NCI-H446 (cell line): Measurements from ENCODE around the gene NDUFV3.
"Not testable (repeated sequence)": the region's sequence is repeated elsewhere in the genome, so short reads cannot be mapped to it uniquely, and the experiment has no call there.

Experiments
- DNase-seq, 2 experiments: peaks; one replicate each; lab custom pipeline; 2025; lab: John Stamatoyannopoulos, UW

Gene NDUFV3

DNA sequence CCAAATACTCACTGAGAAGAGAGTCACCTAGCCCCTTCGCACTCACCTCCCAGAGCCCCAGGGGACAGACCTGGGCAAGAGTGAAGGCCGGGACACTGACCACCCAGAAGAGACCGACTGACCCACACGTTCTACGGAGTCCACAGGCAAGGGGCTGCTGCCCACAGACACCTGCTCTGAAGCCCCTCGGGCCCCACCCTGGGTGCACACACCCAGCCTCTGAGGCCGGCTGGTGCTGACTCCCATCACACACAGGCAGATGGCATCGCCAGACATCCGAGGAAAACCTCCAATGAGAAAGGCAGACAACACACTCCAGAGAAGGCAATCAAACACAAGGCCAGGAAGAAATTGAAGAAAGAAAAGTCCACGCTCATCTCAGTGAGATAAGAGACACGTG lies 35.9 kb upstream of the NDUFV3 start:
- no peak for DNase-seq

DNA sequence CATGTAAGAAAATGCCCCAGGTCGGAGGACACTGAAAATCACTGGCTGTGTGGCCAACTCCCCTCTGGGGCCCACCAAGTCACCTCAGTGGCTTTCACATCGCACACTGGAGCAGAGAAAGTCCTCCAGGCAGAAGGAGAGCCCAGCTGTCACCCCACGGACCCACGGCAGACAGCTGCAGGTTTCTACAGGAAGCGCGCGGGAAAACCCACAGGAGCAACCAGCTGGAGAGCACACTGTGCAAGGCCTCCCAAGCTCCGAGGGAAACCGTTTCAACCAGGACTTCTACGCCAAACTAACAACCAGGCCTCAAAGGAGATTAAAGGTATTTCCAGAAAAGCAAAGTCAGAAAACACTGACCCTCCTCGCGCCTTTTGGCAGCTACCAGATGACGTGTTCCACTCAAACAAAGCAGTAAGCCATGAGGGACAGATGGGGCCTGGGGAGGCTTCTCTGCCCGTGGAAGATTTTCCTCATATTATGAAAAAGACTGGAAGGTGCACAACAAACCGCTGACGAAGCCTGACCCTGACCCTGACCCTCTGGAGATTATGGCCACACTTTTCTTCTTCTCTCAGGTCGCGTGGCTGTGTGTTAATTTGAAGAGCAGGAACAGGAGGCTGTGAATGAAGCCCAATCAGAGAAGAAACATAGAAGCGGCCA lies 34.8 kb upstream of the NDUFV3 start:
- no peak for DNase-seq

DNA sequence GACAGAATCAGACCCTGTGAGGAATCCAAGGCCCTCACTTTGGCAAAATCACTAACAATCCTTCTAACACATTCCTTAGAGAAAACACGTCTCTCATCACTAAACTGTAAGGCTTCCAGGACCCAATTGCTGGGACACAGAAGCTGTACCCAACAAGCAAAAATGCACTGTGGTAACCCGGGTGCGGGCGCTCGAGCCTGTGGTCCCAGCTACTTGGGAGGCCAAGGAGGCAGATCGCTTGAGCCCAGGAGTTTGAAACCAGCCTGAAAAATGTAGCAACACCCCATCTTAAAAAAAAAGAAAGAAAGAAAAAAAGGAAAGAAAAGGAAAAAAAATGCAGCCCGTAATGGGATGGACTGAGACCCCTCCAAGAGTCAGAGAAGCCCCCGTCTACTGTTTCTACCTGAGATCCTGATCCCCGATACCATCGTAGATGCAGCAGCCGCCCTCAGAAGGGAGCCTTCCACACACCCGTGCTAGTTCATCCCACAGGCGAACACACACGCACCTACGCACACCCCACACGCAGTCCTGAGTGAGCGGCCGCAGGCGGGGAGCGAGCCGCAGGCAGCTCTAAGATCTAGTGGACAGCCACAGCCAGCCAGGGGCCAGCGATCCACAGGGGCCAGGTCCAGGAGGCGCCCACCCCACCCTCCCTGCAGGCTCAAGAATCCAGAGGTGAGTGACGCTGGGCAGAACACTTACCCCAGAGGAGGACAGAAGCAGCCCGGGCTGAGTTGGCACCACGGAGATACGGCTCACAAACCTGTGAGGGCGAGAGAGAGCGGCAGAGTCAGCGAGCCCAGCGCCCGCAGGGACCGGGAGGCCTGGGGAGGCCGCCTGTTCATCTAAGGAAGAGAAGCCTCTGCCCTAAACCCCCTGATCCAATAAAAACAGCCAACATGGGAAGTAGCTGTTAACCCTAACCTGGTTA lies 33.9 kb upstream of the NDUFV3 start:
- DNase-seq, result no peak

DNA sequence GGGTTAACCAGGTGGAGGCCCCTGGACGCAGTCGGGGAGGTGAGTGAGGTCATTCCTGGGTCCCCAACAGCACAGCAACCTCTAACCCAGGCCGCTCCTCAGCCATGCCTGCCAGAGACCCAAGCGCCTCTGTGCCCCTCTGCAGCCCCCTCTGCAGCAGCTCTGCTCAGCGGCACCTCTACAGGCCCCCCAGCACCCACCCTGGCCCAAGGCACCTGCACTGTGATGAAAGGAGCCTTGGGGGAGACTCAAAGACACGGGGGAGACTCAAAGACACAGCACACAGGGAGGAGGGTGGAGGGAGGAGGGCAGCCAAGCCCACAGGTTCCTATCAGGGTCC lies 33.2 kb upstream of the NDUFV3 start:
- no peak for DNase-seq

DNA sequence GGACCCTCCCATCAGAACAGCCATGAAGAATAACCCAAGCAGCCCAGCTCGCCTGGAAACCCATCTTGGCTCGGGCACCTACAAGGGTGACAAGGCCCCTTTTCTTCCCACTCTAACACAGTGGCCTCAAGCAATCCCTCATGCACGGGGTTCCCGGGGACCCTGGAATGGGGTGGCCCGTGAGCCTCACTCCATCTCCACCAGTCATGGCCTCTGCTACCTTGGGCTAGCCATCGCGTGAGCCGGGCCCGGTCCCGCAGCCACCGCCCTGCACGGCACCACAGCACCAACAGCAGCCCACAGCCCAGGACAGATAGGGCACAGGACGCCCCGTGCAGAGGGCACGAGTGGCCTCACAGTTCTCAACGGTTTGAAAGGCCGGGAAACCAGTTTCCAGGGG lies 32.8 kb upstream of the NDUFV3 start:
- DNase-seq, result no peak

DNA sequence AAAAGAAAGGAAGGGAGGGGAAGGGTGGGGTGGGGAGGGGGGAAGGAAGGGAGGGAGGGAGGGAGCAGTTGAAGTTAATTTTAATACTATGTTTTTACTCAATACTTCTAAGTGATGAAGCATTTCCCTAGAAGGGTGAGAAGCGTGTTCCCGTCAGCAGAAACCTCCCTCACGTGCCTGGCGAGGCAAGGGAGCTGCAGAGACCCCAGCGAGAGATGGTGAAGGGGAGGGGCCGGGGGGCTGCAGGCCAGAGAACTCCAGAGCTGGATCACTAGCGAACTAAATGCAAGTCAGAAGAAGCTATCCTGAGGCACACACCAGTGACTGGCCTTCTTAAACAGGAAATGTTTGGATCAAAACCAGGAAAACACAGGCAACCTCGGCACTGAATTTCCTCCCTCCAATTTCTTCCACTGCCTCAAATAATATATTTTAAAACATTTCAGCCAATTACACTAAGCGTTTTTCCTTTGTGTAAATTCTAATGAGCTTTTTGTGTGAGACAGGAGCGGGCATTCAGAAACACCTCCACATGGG lies 31.7 kb upstream of the NDUFV3 start:
- no peak for DNase-seq

DNA sequence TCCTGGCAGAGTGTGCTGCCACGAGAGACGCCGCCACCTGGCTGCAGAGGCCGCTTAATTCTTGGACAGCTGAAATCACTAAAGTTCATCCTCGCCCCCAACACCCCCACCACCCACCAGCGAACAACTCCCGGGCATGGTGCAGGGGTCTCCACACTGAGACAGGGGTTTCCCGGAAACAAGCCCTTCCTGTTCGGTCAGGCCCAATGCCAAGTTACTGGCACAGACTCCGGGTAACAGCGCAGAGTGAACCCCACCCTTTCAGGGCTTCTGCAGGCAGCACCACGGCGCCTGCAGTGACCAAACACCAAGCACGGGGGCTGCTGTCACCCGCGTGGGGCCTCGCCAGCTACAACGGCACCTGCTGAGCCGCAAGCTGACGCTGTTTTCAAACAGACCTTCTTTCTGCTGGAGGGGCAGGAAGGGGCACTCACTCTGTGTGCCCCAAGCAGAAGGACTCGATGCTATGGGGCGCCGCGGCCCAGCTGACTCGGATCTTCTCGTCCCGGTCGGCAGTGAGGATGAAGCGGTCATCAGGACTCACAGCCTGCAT lies 31.2 kb upstream of the NDUFV3 start:
- DNase-seq, result no peak

DNA sequence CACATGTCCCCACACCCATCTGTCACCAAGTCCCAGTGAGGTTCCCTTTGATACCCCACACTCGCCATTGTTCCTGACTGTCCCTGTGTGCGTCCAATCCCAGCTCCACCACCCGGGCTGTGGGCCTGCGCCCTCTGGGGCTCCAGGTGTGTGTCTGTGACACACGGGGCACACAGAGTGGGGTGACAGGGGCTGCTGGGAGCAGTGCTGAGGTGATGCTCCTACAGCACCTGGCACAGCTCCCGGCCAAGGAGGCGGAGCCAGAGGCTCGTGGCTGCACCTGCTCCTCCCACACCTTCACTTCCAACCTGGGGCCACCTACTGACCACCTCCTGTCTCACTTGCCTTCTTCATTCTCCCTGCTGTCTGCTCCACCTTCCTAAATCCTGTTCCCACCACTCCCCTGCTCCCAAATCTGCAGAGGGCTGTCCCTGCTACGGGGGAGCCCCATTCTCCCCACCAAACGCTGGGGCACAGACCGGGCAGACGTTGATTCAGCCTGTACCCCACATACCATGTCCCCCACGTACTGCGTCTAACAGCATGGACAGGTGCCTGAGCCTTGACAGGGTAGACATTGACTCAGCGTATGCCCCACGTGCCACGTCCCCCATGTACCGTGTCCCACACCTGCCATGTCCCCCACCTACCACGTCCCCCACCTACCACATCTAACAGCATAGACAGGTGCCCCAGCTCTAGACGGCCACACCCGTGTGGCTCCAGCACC lies 30.2 kb upstream of the NDUFV3 start:
- DNase-seq, result no peak

DNA sequence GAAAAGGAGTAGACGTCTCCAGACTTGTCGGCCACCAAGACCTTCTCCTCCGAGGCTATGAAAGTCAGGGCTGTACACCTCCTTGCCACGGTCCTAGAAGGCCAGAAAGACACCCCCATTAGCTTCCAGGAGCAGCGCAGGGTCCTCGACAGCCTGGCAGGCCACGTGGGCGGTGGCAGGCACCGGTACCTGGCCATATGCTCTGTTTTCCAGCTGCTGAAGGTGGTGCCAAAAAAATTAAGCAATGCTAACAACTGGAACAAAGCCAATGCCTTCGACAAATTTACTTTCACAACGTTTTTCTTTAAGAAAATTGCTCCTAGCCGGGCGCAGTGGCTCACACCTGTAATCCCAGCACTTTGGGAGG lies 29.6 kb upstream of the NDUFV3 start:
- DNase-seq, result no peak

DNA sequence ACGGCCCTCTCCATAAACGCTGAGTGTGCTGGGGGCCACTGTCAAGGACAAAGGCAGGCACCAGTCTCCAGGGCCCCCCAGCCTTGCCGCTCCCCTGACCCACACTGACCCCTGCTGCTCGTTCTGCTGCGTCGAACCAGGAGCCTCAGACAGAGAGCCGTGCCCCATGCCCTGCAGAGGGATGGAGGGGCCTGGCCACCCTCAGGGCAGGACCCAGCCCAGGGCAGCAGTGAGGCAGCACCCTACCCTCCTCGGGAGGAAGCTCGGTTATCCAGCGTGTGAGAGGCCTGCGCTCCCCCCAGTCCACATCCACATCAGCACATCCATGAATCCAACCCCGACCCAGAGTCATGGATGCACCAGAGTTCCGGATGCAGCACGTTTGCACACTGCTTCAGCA lies 28.8 kb upstream of the NDUFV3 start:
- no peak for DNase-seq

DNA sequence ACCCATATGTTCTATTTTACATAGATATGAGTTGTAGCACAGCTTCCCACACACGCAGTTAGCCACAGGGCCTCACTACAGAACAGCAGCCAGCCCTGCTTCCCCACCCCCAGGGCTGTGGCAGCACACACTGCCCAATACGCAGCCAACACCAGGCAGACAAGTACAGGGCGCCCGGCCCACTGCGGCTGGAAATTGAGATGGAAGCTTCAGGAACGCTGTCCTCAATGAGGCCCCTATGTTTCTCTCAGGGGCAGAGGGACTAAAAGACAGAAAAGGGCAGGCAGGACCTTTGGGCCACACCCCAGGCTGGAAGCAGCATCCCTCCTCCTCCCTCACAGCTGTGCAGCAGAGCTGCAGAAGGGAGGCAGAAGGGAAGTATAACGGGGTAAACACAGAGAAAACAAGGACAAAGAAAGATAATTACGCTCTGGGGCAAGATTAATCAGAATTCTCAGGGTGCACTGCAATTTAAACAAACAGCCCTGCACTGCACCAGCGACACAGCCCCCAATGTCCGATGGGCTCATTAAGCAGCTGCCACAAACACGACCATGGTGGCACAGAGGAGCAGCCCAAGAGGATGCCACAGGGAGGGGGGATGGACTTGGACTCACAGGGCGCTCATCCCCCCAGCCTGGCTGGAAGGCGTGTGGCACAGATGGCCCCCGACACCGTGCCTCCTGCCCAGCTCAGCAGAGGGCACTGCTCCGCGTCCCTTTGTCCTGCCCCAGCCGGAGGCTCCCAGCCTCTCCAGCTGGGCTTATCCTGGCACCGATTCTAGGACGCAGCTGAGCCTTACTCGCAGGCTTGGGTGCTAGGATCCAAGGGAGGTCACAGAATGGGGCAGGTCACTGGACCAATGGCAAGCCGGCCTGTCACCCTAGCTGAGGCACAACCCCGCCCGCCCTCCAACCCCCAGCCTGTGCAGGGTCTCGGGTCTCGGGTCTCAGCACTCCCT lies 28.0 kb upstream of the NDUFV3 start:
- peak in 1 of 2 experiments; percentile 27 for DNase-seq

DNA sequence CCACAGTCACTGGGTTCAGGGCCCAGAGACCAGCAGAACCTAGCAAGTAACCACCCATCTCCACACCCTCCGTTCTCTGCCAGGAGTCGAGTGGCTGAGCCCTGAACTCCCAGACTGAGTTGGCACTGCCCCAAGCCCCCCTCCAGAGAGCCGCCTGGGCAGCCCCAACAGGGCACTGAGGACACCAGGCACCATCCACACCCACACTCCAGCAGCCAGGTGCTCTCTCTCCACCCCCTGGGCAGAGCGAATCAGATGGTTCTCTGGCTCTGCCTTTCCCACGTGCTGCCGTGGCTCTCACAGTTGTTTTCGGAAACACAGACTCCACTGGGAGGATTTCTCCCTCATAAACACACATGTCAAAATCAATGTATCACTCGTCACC lies 27.3 kb upstream of the NDUFV3 start:
- DNase-seq, result peak; percentile 4 to 42

DNA sequence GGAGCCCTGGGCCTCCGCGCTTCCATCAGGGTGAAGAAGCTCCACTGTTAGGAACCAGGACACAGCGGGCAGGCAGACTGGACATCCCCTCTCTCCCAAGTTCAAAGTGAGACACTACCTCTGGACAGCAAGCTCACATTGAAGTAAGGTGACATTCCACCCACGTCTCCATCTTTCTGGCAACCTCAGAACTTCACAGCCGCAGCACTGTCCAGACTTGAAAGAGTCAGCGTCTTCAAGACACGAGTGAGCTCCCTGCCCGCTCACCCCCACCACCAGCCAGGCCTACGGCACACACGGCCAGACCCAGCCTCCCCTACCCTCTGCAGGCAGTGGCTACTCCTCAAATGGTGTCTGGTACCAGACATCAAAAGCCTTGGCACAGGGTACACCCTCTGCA lies 24.9 kb upstream of the NDUFV3 start:
- DNase-seq, result no peak

DNA sequence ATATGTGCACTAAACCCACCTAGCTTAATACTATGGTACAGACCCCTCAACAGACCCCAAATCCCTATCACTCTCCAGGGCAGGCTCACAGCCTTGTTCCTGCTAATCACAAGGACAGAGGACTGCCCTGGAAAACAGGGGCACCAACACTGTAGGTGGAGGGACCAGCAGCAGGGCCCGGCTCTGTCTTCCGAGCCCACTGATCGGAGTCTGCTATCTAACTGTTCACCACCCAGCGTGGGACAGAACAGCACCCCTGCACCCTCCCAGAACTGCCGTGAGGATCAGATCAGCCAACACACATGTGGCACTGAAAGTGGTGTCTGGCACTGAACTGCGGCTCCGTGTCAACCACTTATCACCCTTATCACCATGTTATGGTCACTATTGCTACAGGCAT lies 20.0 kb upstream of the NDUFV3 start:
- no peak for DNase-seq

DNA sequence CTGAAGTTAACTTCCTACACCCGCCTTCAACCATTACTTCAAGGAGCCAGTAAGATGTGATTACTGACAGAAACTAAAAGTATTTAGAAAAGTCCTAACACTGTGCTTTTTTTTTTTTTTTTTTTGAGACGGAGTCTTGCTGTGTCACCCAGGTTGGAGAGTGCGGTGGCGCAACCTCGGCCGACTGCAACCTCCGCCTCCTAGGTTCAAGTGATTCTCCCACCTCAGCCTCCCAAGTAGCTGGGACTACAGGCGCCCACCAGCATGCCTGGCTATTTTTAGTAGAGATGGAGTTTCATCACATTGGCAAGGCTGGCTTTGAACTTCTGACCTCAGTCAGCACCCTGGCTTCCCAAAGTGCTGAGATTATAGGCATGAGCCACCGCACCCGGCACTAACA lies 17.3 kb upstream of the NDUFV3 start:
- DNase-seq, result not testable (repeated sequence)

DNA sequence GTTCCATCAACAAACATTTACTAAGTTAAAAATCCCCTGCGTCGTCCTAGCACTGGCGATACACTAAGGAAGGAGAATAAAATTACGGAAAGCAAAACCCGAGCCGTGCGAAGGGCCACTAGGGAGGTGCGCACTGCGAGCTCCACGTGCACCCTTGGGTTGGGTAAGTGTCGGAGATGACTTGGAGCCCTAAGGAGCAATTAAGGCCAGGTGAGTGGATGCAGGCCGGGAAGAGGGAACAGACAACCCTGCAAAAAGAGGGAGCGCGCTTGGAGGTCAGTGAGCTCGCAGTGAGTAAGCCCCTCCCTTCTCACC lies 14.5 kb upstream of the NDUFV3 start:
- DNase-seq, result no peak

DNA sequence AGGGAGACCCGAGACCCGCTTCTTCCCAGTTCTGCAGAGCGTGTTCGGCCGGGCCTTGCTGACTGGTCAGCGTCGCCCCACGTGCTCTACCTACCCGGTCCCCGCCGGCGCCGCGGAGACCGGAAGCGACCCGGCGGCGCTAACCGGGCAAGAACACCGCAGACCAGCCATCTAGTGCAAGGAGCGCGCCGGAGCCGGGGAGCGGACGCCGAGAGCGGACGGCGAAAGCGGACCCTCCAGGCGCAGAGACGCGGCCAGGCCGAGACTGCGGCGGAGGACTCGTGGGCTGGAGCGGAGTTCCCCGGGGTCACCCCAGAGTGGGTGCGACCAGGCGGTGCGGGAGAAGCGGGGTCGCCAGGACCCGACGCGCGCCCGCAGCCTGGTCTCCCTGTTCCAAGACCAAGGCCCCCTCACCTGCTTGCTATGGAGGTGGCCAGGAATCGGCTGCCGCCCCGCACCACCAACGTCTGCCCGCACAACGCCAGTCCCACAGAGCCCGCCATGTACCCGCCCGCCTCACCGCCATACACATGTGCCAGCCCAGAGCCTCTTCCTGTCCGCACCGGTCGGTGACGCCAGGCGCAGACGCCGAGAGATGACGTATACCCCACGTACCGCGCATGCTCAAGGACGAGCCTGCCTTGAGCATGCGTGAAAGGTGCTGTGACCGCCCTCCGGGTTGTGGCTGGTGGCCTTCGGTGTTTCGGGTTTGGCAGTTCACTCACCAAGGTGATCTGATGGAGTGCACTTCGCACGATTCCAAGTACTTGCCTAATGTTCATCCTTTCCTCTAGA lies 13.9 kb upstream of the NDUFV3 start, which contains the start of gene WDR4:
Gene WDR4 (minus strand): TSS at position 547 of the 795 bp plus-strand sequence. CDS start 44 bp downstream, at position 503.
- peak; percentile 95 to 98 for DNase-seq

DNA sequence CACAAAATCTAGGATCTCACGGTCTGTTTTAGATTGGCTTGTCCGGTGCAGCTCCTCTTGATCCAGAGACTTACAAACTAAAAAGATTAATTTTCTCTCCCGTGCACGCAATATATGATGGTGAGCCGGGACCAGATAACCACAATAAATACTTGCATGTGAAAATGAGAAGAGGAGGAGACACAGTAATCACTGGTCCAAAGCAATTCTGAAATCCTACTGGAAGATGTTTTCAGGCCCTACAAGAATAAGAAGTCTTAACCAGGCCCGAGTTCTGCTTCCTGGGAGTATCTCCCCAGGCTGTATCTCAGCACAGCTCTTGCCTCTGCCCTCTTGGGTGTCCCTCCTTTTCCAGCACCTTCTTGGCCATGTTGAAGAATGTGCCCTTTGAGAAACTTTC lies 12.8 kb upstream of the NDUFV3 start:
- no peak for DNase-seq

DNA sequence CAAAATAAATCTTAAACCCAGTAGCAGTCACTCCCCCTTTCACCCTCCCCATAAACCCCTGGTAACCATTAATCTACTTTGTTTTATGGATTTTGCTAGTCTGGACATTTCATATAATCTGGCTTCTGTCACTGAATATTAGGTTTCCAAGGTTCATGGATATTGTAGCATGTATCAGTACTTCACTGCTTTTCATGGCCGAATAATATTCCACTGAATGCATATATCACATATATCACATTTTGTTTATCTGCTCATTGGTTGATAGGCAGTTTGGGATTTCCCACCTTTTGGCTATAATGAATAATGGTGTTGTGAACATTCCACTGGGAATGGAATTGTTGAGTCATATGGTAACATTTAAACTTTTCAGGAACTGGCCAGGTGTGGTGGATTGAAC lies 9.2 kb upstream of the NDUFV3 start:
- DNase-seq, result no peak

DNA sequence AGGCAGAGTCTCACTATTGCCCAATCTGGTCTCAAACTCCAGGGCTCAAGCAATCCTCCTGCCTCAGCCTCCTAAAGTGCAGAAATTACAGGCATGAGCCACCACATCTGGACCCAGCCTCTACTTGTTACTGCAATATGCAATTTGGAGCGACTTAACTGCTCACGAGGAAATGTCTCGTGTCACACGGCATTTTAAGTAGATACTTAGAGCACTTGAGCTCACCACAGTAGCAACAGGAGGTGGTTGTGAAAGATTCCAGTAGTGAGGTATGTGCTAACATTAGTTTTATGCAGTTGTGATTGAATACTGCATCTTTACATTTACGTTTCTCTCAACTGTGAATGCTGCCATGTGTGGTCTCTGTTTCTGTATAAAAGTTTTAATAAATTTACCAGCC lies 5.8 kb upstream of the NDUFV3 start:
- DNase-seq, result no peak

DNA sequence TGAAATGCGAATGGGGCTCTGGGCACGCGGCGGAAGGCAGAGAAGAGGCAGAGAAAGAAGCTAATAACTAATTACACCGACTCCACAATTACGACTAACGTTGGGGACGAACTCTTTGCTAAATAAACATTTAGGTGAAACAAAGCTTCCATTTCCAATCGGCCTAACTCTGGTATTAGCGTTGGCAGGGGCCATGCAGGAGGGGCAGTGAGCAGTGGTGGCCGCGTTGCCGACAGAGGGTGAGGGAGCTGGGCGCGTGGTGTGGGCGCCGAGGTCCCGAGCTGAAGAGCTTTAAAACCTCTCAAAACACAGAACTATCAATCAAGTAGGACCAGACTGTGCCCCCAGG lies 553 bp upstream of the NDUFV3 start:
- DNase-seq, result no peak
